ENCODE data around the gene LRP5.

GRCh38 chr11:68436985-68437926 is 124.9 kb downstream of the LRP5 start:
- TF ChIP-seq TAF1 (IDR thresholded peaks at IDR 0.05; ENCODE audit: borderline replicate concordance, low read depth, low read length): no peak
- no peak for TF ChIP-seq POLR2A (IDR thresholded peaks at IDR 0.05; ENCODE audit: low read depth, low read length)

Measured in GM12892 (cell line).